Measurements from ENCODE around the gene PRLR. TPM values are rescaled to one million over a fixed set of nuclear protein-coding genes. Genes with fewer than 3 reads are reported as not detected.

Gene PRLR
- total RNA-seq, 4 donors from 2014 or later = 0.10 to 0.65 (median 0.39) TPM

GRCh38 chr5:35213608-35214007 is 16.7 kb downstream of the PRLR start:
- Histone ChIP-seq H3K4me3 (no peak overlapping the region), H3K27ac (no peak overlapping the region), H3K36me3 (no peaks in the 10 kb centered on the region), H3K4me1 (no peaks in the 10 kb centered on the region), H3K27me3 (no peaks in the 10 kb centered on the region), H3K9me3 (no peaks in the 10 kb centered on the region)
- in situ Hi-C loops (cut with MboI; ENCODE audit: low sequenced_read_pairs in 4 of 4) (no loop called here), intact Hi-C loops (cut with DNase I; ENCODE audit: low total_unique reads) (no loop called here)
- TF ChIP-seq CTCF (IDR thresholded peaks at IDR 0.05 in 4 of 5, conservative IDR thresholded peaks at IDR 0.05 in 1 of 5) = no peak
- TF ChIP-seq POLR2A (IDR thresholded peaks at IDR 0.05) = no peak
- no peak for DNase-seq
- ATAC-seq = no peak

- no peaks in the 10 kb centered on the region for H3K27me3 ChIP-seq
- H3K9me3 ChIP-seq = no peaks in the 10 kb centered on the region
- no peak for ATAC-seq
- DNase-seq = no peak
- in situ Hi-C loops (cut with MboI; ENCODE audit: low sequenced_read_pairs in 4 of 4) (no loop called here), intact Hi-C loops (cut with DNase I; ENCODE audit: low total_unique reads) (no loop called here)
- no peak overlapping the region for H3K27ac ChIP-seq
- no peaks in the 10 kb centered on the region for H3K36me3 ChIP-seq
- no peak for TF ChIP-seq POLR2A (IDR thresholded peaks at IDR 0.05)
- no peak for TF ChIP-seq CTCF (IDR thresholded peaks at IDR 0.05 in 4 of 5, conservative IDR thresholded peaks at IDR 0.05 in 1 of 5)
- no peaks in the 10 kb centered on the region for H3K4me1 ChIP-seq
- no peak overlapping the region for H3K4me3 ChIP-seq
Measured at GRCh38 chr5:35212122-35212982, 17.9 kb downstream of the PRLR start.

GRCh38 chr5:35209862-35210261 is 20.4 kb downstream of the PRLR start:
- Histone ChIP-seq H3K4me1 (no peaks in the 10 kb centered on the region), H3K9me3 (no peaks in the 10 kb centered on the region), H3K27ac (no peak overlapping the region), H3K36me3 (no peaks in the 10 kb centered on the region), H3K27me3 (no peaks in the 10 kb centered on the region), H3K4me3 (no peak overlapping the region)
- DNase-seq (no peak), ATAC-seq (no peak)
- TF ChIP-seq CTCF (IDR thresholded peaks at IDR 0.05 in 4 of 5, conservative IDR thresholded peaks at IDR 0.05 in 1 of 5) (no peak), POLR2A (IDR thresholded peaks at IDR 0.05) (no peak)
- in situ Hi-C loops (cut with MboI; ENCODE audit: low sequenced_read_pairs in 4 of 4) (no loop called here), intact Hi-C loops (cut with DNase I; ENCODE audit: low total_unique reads) (no loop called here)

DNA sequence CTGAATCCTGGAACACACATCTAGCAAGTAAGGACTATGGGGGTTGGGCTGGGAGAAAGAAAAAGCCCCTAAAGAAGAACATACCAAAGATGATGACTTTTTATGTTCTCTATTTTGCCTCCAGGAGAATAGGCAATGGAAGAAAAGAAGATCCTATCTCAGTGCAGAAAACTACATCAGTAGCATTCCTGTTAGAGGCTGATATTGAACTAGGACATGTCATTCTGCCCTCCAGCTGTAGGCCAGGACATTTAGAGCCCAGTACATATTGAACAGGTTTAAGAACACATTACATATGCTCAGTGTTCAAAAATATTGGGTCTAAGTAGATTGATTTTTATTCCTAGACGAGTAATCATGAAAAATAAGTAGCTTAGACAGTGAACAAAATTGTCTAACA is 24.7 kb downstream of the PRLR start:
- Histone ChIP-seq H3K27me3 (no peaks in the 10 kb centered on the region), H3K4me3 (no peak overlapping the region), H3K9me3 (no peaks in the 10 kb centered on the region), H3K27ac (no peak overlapping the region), H3K4me1 (no peaks in the 10 kb centered on the region), H3K36me3 (no peaks in the 10 kb centered on the region)
- no peak for TF ChIP-seq CTCF (IDR thresholded peaks at IDR 0.05 in 4 of 5, conservative IDR thresholded peaks at IDR 0.05 in 1 of 5)
- no peak for TF ChIP-seq POLR2A (IDR thresholded peaks at IDR 0.05)
- intact Hi-C loops (cut with DNase I; ENCODE audit: low total_unique reads) = no loop called here
- no peak for ATAC-seq
- no peak for DNase-seq
- in situ Hi-C loops (cut with MboI; ENCODE audit: low sequenced_read_pairs in 4 of 4) = no loop called here

All from gastrocnemius medialis (tissue), 4 donors.